NCI-H524 treated with DMSO at 0.1 percent for 48 hours (cell line): ENCODE data around the gene DUT.
"Not testable (repeated sequence)": the region's sequence is repeated elsewhere in the genome, so short reads cannot be mapped to it uniquely, and the experiment has no call there.

Source experiments
- DNase-seq: peaks from one replicate; lab custom pipeline; 2025; lab: John Stamatoyannopoulos, UW

DUT gene

GRCh38 chr15:48330855-48331795, at the start of gene DUT:
Gene DUT, plus strand, starts transcription at chr15:48331429. Its CDS starts 87 bp downstream, at chr15:48331516.
- peak; percentile 32 for DNase-seq

GRCh38 chr15:48281674-48282073, 49.6 kb upstream of the DUT start:
- DNase-seq: no peak

GRCh38 chr15:48282216-48282615, 49.0 kb upstream of the DUT start:
- no peak for DNase-seq

GRCh38 chr15:48283396-48284145, 47.7 kb upstream of the DUT start:
- peak; percentile 26 for DNase-seq

GRCh38 chr15:48285329-48286214, 45.7 kb upstream of the DUT start:
- peak; percentile 16 for DNase-seq

GRCh38 chr15:48289628-48290027, 41.6 kb upstream of the DUT start:
- DNase-seq: no peak

GRCh38 chr15:48292458-48292857, 38.8 kb upstream of the DUT start:
- no peak for DNase-seq

- DNase-seq: no peak
Observed at GRCh38 chr15:48297668-48298067, 33.6 kb upstream of the DUT start.

GRCh38 chr15:48298914-48299313, 32.3 kb upstream of the DUT start:
- no peak for DNase-seq

- no peak for DNase-seq
Observed at GRCh38 chr15:48300038-48300437, 31.2 kb upstream of the DUT start.

- DNase-seq: no peak
Observed at GRCh38 chr15:48304398-48304797, 26.8 kb upstream of the DUT start.

- DNase-seq: no peak
Observed at GRCh38 chr15:48306639-48307038, 24.6 kb upstream of the DUT start.

- no peak for DNase-seq
Observed at GRCh38 chr15:48307586-48307985, 23.6 kb upstream of the DUT start.

- DNase-seq: no peak
Observed at GRCh38 chr15:48309740-48310139, 21.5 kb upstream of the DUT start.

GRCh38 chr15:48313216-48313615, 18.0 kb upstream of the DUT start:
- DNase-seq: no peak

- no peak for DNase-seq
Observed at GRCh38 chr15:48315041-48315440, 16.2 kb upstream of the DUT start.

GRCh38 chr15:48317221-48317620, 14.0 kb upstream of the DUT start:
- no peak for DNase-seq

GRCh38 chr15:48318131-48318530, 13.1 kb upstream of the DUT start:
- no peak for DNase-seq

- no peak for DNase-seq
Observed at GRCh38 chr15:48323294-48323693, 7.9 kb upstream of the DUT start.

GRCh38 chr15:48324949-48325348, 6.3 kb upstream of the DUT start:
- DNase-seq: no peak

GRCh38 chr15:48325400-48325799, 5.8 kb upstream of the DUT start:
- DNase-seq: no peak

GRCh38 chr15:48326180-48326579, 5.0 kb upstream of the DUT start:
- DNase-seq: not testable (repeated sequence)
